GM23338 (cell line): ENCODE data around the gene MEGF9. TPM values are rescaled to one million over a fixed set of nuclear protein-coding genes. Genes with fewer than 3 reads are reported as not detected.

ENCODE experiments used
- ATAC-seq: fragments of 200-7000 bp; cut with Tn5 transposase; 3 replicates; pipeline ENCODE4 v1.9.1; 2020
- DNase-seq: peaks from one replicate; pipeline ENCODE4 v3.0.0-alpha.2; 2015; ENCODE audit warnings: low spot score
- H2AFZ ChIP-seq: fragments of 200-600 bp; sonication (generic); 2 replicates; pipeline ENCODE4 v1.8.0; 2016; ENCODE audit warnings: antibody characterized with exemption, mild to moderate bottlenecking, moderate library complexity
- H3F3A ChIP-seq: fragments of 200-600 bp; sonication (generic); replicated peaks from 2 replicates; pipeline ENCODE4 v1.8.0; 2017; ENCODE audit warnings: antibody characterized with exemption, mixed run types, low read depth
- H3K27ac ChIP-seq: fragments of 200-600 bp; sonication (generic); 2 replicates; pipeline ENCODE4 v1.6.1; 2016; ENCODE audit warnings: low read depth
- H3K27me3 ChIP-seq: fragments of 200-600 bp; sonication (generic); 2 replicates; pipeline ENCODE4 v1.8.0; 2016; ENCODE audit warnings: mild to moderate bottlenecking, mixed run types, moderate library complexity; ENCODE audit not compliant: insufficient read depth
- H3K36me3 ChIP-seq: fragments of 200-600 bp; sonication (generic); 2 replicates; pipeline ENCODE4 v1.8.0; 2016; ENCODE audit warnings: mild to moderate bottlenecking; ENCODE audit not compliant: insufficient read depth
- H3K4me1 ChIP-seq: fragments of 200-600 bp; sonication (generic); 2 replicates; pipeline ENCODE4 v1.8.0; 2016; ENCODE audit warnings: mild to moderate bottlenecking, moderate library complexity; ENCODE audit not compliant: insufficient read depth
- H3K4me2 ChIP-seq: fragments of 200-600 bp; sonication (generic); 2 replicates; pipeline ENCODE4 v1.7.1; 2017; ENCODE audit warnings: mixed run types
- H3K4me3 ChIP-seq: fragments of 200-600 bp; sonication (generic); 2 replicates; pipeline ENCODE4 v1.6.1; 2016; ENCODE audit warnings: mixed run types
- H3K79me2 ChIP-seq: fragments of 200-600 bp; sonication (generic); replicated peaks from 2 replicates; pipeline ENCODE4 v1.8.0; 2017; ENCODE audit warnings: mild to moderate bottlenecking; ENCODE audit not compliant: insufficient read depth
- H3K9me2 ChIP-seq: fragments of 200-600 bp; sonication (generic); 2 replicates; pipeline ENCODE4 v1.8.0; 2017; ENCODE audit not compliant: insufficient read depth
- H4K20me1 ChIP-seq: fragments of 200-600 bp; sonication (generic); replicated peaks from 2 replicates; pipeline ENCODE4 v1.8.0; 2017; ENCODE audit warnings: mild to moderate bottlenecking; ENCODE audit not compliant: insufficient read depth
- H3K27ac Mint-ChIP-seq: 2 replicates; pipeline ENCODE4 v1.8.0; 2020; ENCODE audit warnings: inconsistent platforms, mild to moderate bottlenecking, moderate library complexity, mixed read lengths
- H3K27me3 Mint-ChIP-seq: 3 replicates; pipeline ENCODE4 v1.8.0; 2022; ENCODE audit warnings: low read depth, mild to moderate bottlenecking, moderate library complexity, mixed read lengths, inconsistent platforms; ENCODE audit not compliant: insufficient read depth, poor library complexity
- H3K36me3 Mint-ChIP-seq: 3 replicates; pipeline ENCODE4 v1.8.0; 2021; ENCODE audit warnings: low read depth, mild to moderate bottlenecking, inconsistent platforms, moderate library complexity, mixed read lengths
- H3K4me1 Mint-ChIP-seq: 3 replicates; pipeline ENCODE4 v1.8.0; 2020; ENCODE audit warnings: mild to moderate bottlenecking, inconsistent platforms, mixed read lengths
- H3K4me3 Mint-ChIP-seq: 3 replicates; pipeline ENCODE4 v1.8.0; 2021; ENCODE audit warnings: moderate library complexity, mild to moderate bottlenecking, inconsistent platforms, mixed read lengths
- H3K9me3 Mint-ChIP-seq: 3 replicates; pipeline ENCODE4 v1.8.0; 2020; ENCODE audit warnings: moderate library complexity, mild to moderate bottlenecking, inconsistent platforms, mixed read lengths
- CREB1 ChIP-seq: fragments of 250-450 bp; sonication (Bioruptor Pico); IDR thresholded peaks from 2 replicates; pipeline ENCODE4 v1.5.0; 2020; ENCODE audit warnings: low read depth, mild to moderate bottlenecking, moderate library complexity
- EZH2 ChIP-seq: fragments of 200-600 bp; sonication (generic); IDR thresholded peaks from one replicate; pipeline ENCODE4 v1.8.0; 2017; ENCODE audit warnings: antibody characterized with exemption, mild to moderate bottlenecking, low read depth; ENCODE audit not compliant: unreplicated experiment
- EZH2phosphoT487 ChIP-seq: fragments of 200-600 bp; sonication (generic); IDR thresholded peaks from one replicate; pipeline ENCODE4 v1.8.1; 2018; ENCODE audit warnings: antibody characterized with exemption; ENCODE audit not compliant: unreplicated experiment
- JUNB ChIP-seq: IDR thresholded peaks from one replicate; pipeline ENCODE4 v1.6.1; 2016; ENCODE audit warnings: antibody characterized with exemption; ENCODE audit not compliant: unreplicated experiment
- NANOG ChIP-seq: IDR thresholded peaks from 2 replicates; pipeline ENCODE4 v1.6.1; 2016; ENCODE audit warnings: antibody characterized with exemption, borderline replicate concordance
- POLR2AphosphoS5 ChIP-seq: IDR thresholded peaks from 2 replicates; pipeline ENCODE4 v1.6.1; 2016; ENCODE audit warnings: antibody characterized with exemption, low read depth
- STAT1 ChIP-seq: IDR thresholded peaks from one replicate; pipeline ENCODE4 v1.6.1; 2016; ENCODE audit warnings: antibody characterized with exemption; ENCODE audit not compliant: unreplicated experiment
- ZNF114 ChIP-seq: fragments of 250-450 bp; sonication (Bioruptor Pico); IDR thresholded peaks from 2 replicates; pipeline ENCODE4 v1.5.0; 2020; ENCODE audit warnings: mild to moderate bottlenecking, moderate library complexity
- ZNF331 ChIP-seq: fragments of 250-450 bp; sonication (Bioruptor Pico); IDR thresholded peaks from 2 replicates; pipeline ENCODE4 v1.5.0; 2020; ENCODE audit warnings: low read depth, mild to moderate bottlenecking, moderate library complexity
- polyA plus RNA-seq: library from polyadenylated mRNA; unstranded; fragments of >200 nt; fragmentation: Nextera tagmentation; extraction: Ambion mirVana; gene quantifications from 2 replicates; pipeline ENCODE4 v1.2.1, GENCODE V29; 2016
- total RNA-seq: library from RNA; depleted of rRNA; stranded (reverse); fragments of >200 nt; shearing (Covaris generic); gene quantifications from 2 replicates; pipeline ENCODE4 v1.2.3, GENCODE V29; 2014
- TF ChIP-seq, protein P1 (sequence below), 2 experiments: fragments of 200-600 bp in 1 of 2; sonication (generic) in 1 of 2; conservative IDR thresholded peaks; 2 replicates each; pipeline versions ENCODE4 v1.5.1 to v1.6.1; 2016 to 2017; ENCODE audit warnings: antibody characterized with exemption in 2 of 2, low read depth in 2 of 2, mild to moderate bottlenecking in 2 of 2, moderate library complexity in 1 of 2
- TF ChIP-seq, protein P2 (sequence below): IDR thresholded peaks from 2 replicates; pipeline ENCODE4 v1.6.1; 2016; ENCODE audit warnings: antibody characterized with exemption
- TF ChIP-seq, protein P3 (sequence below): fragments of 250-450 bp; sonication (Bioruptor Pico); IDR thresholded peaks from 2 replicates; pipeline ENCODE4 v1.5.0; 2020; ENCODE audit warnings: mild to moderate bottlenecking, moderate library complexity
- TF ChIP-seq, protein P4 (sequence below): IDR thresholded peaks from one replicate; pipeline ENCODE4 v1.6.1; 2018; ENCODE audit warnings: antibody characterized with exemption; ENCODE audit not compliant: unreplicated experiment

MEGF9 gene
- total and polyA plus RNA-seq, 2 experiments from 2014 or later, result 0.87 to 1.6 TPM

DNA sequence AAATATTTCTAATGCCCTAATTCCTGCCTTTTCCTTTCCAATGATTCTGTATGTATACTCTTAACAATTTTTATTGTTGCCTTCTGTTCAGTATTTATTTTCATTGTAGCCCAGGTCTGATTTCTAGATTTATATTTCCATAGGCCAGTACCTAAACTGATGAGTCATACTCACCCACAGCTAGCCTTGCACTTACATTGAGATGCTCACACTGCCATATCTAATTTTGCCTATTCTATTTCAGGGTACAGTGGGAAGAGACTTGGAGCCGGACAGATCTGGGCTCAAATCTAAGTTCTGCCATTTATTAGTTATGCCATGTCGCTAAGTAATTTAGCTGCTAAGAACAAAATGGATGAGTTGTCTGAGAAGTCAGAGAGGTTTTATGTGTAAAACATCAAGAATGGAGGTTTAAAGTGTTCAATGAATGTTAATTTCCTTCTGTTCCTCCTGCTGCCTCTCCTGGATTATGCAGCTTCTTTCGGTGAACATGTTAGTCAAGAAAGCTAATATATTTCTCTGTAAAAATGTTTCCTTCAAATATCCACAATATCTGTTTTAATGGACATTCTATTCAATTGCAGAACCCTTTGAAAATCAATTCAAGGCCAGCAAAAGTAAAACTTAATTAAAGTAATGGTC, 72.0 kb downstream of the MEGF9 start:
- Mint-ChIP-seq H3K4me1 (no peaks in the 10 kb centered on the region), H3K9me3 (no peaks in the 10 kb centered on the region), H3K27ac (peak overlapping the region; percentile 21; the same call in 1 of the 2 replicates), H3K4me3 (no peak overlapping the region), H3K36me3 (no peaks in the 10 kb centered on the region), H3K27me3 (no peaks in the 10 kb centered on the region)
- Histone ChIP-seq H4K20me1 (no peaks in the 10 kb centered on the region), H3K9me2 (no peaks in the 10 kb centered on the region), H3K27me3 (no peaks in the 10 kb centered on the region), H3K79me2 (no peaks in the 10 kb centered on the region), H3K4me3 (no peak overlapping the region), H3F3A (no peaks in the 10 kb centered on the region), H3K4me2 (no peak overlapping the region), H3K4me1 (no peaks in the 10 kb centered on the region), H3K27ac (no peak overlapping the region), H3K36me3 (no peaks in the 10 kb centered on the region), H2AFZ (no peak overlapping the region)
- no peak for ATAC-seq
- TF ChIP-seq STAT1, result no peak
- TF ChIP-seq EZH2phosphoT487, result no peak
- TF ChIP-seq, protein P1, sequence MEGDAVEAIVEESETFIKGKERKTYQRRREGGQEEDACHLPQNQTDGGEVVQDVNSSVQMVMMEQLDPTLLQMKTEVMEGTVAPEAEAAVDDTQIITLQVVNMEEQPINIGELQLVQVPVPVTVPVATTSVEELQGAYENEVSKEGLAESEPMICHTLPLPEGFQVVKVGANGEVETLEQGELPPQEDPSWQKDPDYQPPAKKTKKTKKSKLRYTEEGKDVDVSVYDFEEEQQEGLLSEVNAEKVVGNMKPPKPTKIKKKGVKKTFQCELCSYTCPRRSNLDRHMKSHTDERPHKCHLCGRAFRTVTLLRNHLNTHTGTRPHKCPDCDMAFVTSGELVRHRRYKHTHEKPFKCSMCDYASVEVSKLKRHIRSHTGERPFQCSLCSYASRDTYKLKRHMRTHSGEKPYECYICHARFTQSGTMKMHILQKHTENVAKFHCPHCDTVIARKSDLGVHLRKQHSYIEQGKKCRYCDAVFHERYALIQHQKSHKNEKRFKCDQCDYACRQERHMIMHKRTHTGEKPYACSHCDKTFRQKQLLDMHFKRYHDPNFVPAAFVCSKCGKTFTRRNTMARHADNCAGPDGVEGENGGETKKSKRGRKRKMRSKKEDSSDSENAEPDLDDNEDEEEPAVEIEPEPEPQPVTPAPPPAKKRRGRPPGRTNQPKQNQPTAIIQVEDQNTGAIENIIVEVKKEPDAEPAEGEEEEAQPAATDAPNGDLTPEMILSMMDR (conservative IDR thresholded peaks at IDR 0.05; ENCODE audit: low read depth in 2 of 2), result no peak
- TF ChIP-seq, protein P2, sequence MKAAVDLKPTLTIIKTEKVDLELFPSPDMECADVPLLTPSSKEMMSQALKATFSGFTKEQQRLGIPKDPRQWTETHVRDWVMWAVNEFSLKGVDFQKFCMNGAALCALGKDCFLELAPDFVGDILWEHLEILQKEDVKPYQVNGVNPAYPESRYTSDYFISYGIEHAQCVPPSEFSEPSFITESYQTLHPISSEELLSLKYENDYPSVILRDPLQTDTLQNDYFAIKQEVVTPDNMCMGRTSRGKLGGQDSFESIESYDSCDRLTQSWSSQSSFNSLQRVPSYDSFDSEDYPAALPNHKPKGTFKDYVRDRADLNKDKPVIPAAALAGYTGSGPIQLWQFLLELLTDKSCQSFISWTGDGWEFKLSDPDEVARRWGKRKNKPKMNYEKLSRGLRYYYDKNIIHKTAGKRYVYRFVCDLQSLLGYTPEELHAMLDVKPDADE, result no peak
- TF ChIP-seq, protein P3, sequence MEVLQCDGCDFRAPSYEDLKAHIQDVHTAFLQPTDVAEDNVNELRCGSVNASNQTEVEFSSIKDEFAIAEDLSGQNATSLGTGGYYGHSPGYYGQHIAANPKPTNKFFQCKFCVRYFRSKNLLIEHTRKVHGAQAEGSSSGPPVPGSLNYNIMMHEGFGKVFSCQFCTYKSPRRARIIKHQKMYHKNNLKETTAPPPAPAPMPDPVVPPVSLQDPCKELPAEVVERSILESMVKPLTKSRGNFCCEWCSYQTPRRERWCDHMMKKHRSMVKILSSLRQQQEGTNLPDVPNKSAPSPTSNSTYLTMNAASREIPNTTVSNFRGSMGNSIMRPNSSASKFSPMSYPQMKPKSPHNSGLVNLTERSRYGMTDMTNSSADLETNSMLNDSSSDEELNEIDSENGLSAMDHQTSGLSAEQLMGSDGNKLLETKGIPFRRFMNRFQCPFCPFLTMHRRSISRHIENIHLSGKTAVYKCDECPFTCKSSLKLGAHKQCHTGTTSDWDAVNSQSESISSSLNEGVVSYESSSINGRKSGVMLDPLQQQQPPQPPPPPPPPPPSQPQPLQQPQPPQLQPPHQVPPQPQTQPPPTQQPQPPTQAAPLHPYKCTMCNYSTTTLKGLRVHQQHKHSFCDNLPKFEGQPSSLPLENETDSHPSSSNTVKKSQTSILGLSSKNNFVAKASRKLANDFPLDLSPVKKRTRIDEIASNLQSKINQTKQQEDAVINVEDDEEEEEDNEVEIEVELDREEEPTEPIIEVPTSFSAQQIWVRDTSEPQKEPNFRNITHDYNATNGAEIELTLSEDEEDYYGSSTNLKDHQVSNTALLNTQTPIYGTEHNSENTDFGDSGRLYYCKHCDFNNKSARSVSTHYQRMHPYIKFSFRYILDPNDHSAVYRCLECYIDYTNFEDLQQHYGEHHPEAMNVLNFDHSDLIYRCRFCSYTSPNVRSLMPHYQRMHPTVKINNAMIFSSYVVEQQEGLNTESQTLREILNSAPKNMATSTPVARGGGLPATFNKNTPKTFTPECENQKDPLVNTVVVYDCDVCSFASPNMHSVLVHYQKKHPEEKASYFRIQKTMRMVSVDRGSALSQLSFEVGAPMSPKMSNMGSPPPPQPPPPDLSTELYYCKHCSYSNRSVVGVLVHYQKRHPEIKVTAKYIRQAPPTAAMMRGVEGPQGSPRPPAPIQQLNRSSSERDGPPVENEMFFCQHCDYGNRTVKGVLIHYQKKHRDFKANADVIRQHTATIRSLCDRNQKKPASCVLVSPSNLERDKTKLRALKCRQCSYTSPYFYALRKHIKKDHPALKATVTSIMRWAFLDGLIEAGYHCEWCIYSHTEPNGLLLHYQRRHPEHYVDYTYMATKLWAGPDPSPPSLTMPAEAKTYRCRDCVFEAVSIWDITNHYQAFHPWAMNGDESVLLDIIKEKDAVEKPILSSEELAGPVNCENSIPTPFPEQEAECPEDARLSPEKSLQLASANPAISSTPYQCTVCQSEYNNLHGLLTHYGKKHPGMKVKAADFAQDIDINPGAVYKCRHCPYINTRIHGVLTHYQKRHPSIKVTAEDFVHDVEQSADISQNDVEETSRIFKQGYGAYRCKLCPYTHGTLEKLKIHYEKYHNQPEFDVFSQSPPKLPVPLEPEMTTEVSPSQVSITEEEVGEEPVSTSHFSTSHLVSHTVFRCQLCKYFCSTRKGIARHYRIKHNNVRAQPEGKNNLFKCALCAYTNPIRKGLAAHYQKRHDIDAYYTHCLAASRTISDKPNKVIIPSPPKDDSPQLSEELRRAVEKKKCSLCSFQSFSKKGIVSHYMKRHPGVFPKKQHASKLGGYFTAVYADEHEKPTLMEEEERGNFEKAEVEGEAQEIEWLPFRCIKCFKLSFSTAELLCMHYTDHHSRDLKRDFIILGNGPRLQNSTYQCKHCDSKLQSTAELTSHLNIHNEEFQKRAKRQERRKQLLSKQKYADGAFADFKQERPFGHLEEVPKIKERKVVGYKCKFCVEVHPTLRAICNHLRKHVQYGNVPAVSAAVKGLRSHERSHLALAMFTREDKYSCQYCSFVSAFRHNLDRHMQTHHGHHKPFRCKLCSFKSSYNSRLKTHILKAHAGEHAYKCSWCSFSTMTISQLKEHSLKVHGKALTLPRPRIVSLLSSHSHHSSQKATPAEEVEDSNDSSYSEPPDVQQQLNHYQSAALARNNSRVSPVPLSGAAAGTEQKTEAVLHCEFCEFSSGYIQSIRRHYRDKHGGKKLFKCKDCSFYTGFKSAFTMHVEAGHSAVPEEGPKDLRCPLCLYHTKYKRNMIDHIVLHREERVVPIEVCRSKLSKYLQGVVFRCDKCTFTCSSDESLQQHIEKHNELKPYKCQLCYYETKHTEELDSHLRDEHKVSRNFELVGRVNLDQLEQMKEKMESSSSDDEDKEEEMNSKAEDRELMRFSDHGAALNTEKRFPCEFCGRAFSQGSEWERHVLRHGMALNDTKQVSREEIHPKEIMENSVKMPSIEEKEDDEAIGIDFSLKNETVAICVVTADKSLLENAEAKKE, result no peak
- no peak for TF ChIP-seq EZH2
- TF ChIP-seq CREB1 (CRISPR knock-in tag), result no peak
- TF ChIP-seq NANOG, result no peak
- TF ChIP-seq POLR2AphosphoS5, result no peak
- no peak for TF ChIP-seq ZNF114 (CRISPR knock-in tag)
- no peak for TF ChIP-seq JUNB
- TF ChIP-seq ZNF331 (CRISPR knock-in tag), result no peak
- TF ChIP-seq, protein P4, sequence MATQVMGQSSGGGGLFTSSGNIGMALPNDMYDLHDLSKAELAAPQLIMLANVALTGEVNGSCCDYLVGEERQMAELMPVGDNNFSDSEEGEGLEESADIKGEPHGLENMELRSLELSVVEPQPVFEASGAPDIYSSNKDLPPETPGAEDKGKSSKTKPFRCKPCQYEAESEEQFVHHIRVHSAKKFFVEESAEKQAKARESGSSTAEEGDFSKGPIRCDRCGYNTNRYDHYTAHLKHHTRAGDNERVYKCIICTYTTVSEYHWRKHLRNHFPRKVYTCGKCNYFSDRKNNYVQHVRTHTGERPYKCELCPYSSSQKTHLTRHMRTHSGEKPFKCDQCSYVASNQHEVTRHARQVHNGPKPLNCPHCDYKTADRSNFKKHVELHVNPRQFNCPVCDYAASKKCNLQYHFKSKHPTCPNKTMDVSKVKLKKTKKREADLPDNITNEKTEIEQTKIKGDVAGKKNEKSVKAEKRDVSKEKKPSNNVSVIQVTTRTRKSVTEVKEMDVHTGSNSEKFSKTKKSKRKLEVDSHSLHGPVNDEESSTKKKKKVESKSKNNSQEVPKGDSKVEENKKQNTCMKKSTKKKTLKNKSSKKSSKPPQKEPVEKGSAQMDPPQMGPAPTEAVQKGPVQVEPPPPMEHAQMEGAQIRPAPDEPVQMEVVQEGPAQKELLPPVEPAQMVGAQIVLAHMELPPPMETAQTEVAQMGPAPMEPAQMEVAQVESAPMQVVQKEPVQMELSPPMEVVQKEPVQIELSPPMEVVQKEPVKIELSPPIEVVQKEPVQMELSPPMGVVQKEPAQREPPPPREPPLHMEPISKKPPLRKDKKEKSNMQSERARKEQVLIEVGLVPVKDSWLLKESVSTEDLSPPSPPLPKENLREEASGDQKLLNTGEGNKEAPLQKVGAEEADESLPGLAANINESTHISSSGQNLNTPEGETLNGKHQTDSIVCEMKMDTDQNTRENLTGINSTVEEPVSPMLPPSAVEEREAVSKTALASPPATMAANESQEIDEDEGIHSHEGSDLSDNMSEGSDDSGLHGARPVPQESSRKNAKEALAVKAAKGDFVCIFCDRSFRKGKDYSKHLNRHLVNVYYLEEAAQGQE, result no peak
- DNase-seq, result no peak
